Amygdala (tissue), 56 donors: ENCODE measurements around the gene CEP68.
A peak's percentile ranks its signal among the peaks of the same experiment; 100 is the strongest.

Experiments
- DNase-seq, 56 donors: peaks; one replicate each; lab custom pipeline; 2025; lab: John Stamatoyannopoulos, UW

The CEP68 gene

DNA sequence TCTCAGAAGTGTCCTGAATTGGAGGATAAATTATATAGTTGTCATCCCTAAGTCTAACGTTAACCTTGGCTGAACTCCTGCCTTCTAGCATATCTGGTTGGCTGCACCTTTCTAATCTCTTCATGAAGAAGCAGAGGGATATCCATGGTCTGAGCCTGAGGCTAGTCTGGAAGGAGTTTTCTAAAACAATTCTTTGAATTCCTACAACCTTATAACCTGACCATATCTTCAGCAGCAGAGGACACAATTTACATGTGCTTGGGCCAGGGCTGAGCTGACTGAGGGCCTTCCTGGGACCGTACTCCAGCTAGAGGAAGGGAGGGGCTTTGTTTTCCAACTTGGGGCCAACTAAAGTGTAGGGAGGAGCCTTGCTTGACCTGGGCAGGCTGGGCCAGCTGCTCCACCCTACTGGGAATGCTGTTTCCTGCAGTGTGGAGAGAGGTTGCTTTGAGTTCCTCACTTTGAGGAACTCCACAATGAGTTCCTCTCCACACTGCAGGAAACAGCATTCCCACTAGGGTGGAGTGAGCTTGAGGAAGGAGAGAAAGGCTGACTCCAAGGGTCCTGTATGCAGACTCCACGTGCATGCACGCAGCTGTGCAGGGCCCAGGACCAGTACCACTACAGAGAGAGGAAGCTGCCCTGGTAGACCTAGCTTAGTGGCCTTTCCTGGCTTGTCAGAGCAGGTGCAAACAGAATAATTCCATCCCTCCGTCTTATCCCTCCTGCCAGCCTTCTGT is 19.6 kb downstream of the CEP68 start:
- DNase-seq = no peak

DNA sequence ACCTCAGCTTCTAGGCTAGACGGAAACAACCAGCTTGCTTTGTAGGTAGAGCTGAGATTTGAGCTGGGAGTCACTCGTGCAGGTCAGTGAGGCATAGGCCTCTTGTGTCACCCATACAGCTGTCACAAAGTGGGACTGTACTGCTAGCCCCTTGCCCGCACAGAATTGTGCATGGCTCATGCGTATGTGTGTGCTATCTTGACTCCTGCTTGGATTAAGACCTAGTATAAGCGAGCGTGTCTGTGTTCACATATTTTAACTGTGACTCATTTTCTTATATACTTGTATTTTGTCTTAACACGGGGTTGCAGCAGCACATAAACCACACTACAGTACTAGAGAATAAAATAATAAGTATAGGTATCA is 20.1 kb downstream of the CEP68 start:
- no peak for DNase-seq

DNA sequence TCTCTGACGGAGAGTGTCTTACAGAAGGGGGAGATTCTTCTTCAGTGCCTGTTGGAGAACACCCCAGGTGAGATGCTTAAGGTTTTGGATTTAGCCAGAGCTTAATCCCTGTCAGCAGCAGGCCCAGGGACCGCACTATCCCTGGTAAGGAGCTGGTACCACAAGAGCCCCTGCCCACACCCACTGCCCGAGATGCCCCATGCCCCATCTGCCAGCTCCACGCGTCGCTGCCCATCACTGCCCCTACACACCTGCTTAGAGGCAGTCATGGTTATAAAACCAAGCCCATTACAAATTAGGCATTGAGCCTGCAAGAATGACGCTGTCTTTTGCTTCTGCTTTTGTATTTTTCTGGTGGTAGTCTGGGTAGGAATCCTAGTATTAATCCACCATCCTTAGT is 21.7 kb downstream of the CEP68 start:
- no peak for DNase-seq

DNA sequence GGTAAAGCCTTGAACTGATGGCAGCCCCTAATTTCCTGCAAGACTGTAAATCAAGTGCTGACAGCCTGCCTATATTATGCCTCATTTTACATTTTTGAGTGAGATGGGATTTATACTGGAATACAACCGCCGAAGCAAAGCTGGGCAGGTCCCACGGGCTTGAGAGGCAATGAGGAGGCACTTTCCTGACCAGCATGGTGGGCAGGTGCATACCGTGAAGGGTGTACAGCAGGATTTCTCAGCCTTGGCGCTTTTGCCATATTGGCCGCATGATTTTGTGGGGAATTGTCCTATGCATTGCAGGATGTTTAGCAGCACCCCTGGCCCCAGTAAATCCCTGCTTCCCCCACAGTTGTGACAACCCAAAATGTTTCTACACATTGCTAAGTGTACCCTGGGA is 22.8 kb downstream of the CEP68 start:
- no peak for DNase-seq

DNA sequence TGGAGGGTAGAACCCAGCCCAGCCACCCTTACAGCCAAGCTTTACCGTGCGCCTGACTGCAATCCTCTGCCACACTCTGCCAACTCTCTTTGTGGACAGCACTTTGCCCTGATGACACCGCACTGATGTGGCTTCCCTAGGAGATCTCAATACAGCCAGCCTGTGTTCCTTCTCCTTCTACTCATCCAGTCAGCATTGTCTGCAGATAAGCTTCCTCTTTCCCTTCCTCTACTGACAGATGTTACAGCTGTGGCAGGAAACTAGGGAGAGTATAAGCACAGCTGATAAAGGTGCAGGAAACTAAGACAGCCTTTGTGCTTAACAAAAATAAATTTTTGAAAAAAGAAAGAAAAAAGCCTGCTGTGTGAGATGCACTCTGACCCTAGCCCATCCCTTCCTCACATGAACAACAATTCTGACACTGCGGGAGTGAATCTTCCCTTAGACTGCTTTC is 25.0 kb downstream of the CEP68 start:
- peak in 5 of 56 donors; percentile 12 to 54 (median 23) for DNase-seq

DNA sequence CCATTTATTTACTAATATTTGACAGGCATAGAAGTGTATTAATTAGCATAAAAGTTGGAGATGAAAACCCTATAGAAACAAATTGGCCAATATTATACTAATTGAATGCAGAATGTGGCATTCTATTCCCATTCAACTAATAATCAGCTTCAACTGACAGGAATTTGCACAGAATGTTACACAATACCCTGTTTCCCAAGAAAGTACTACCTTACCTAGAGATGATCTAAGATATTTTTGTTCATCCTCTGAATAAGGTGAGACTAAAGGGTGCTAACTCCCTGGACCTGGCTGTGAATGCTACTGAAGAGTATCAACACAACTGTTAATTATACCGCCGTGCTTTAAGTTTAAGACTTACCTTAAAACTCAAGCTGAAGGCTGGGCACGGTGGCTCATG is 28.9 kb downstream of the CEP68 start:
- no peak for DNase-seq

DNA sequence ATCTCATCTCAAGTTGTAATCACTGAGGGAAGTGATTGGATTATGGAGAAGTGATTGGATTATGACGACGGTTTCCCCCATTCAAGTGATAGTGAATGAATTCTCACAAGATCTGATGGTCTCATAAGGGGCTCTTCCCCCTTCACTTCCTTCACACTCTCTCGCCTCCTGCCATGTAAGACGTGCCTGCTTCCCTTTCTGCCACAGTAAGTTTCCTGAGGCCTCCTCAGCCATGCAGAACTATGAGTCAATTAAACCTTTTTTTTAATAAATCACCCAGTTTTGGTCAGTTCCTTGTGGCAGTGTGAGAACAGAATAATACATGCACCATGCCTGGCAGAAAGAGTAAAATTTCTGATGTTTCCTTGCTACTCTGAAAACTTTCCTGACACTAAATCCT is 36.6 kb downstream of the CEP68 start:
- DNase-seq = no peak

DNA sequence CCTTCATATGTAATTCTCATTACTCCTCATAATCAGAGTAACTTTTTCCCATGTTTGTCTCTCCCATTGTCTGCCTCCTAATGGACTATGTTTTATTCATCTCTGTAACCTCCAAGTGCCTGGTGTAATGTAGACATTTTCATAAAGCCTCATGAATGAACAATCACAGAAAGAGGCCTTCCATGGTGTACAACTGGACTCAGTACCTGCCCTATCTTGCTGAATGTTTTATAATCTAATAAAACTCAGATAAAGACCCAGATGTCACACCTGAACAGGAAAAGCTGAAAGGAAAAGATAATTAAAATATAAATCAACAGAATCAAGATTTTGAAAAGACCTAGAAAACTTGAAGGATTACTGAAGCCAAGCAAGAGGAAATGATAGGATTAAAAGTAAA is 37.0 kb downstream of the CEP68 start:
- DNase-seq = no peak

DNA sequence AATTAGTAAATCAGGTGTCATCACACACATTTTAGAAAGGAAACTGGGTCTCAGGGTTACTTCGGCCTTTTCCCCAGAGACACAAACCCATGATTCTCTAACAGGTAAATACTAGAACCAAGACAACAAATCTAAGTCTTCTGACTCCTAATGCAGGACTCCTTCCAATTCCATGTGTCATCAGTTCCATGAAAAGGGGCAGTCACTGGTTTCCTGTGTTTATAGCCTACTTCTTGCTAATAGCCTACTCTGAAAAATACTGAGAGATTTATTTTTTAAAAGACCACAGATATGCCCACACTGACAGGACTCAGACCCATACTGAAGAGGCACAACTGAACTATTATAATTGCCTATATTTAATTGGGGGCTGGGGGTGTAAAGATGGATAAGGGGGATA is 40.7 kb downstream of the CEP68 start:
- DNase-seq = no peak

DNA sequence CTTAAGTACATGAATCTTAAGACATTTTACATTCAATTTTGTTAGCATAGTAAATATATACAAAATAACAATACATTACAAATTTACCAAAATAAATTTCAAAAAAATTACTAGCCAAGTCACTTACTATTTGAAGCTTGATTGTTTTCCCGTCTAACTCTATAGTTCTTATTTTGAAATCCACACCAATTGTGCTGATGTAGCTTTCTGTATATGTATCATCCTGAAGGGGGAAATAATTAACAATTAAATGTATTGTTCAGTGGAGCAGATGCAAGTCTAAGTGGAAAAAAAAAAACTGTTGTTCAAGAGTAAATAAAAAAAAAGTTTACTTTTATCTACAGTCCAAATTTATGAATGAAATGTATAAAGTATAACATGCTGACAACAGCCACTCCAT is 41.6 kb downstream of the CEP68 start:
- DNase-seq = no peak

DNA sequence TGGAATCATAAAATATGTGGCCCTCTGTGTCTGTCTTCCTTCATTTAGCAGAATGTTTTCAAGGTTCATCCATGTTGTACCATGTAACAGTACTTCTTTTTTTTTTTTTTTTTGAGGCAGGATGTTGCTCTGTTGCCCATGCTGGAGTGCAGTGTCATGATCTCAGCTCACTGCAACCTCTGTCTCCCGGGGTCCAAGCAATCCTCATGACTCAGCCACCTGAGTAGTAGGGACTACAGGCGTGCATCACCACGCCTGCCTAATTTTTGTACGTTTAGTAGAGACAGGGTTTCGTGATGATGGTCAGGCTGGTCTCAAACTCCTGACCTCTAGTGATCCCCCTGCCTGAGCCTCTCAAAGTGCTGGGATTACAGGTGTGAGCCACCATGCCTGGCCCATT is 42.5 kb downstream of the CEP68 start:
- DNase-seq = no peak

DNA sequence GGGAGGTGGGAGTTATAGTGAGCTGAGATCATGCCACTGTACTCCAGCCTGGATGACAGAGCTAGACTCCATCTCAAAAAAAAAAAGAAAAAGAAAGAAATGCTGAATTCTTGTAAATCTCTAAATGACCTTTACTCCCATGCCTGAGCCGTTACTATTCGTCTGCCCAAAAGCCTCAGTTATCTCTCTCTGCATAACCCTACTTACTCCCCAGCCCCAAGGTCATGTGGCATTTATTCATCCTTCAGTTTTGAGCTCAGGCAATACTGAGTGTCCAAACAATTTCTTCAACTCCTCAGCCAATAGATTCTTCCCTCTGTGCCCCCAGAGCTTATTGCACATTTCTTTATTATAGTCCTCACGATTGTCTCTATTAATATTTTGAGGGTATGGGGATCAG is 44.9 kb downstream of the CEP68 start:
- no peak for DNase-seq

DNA sequence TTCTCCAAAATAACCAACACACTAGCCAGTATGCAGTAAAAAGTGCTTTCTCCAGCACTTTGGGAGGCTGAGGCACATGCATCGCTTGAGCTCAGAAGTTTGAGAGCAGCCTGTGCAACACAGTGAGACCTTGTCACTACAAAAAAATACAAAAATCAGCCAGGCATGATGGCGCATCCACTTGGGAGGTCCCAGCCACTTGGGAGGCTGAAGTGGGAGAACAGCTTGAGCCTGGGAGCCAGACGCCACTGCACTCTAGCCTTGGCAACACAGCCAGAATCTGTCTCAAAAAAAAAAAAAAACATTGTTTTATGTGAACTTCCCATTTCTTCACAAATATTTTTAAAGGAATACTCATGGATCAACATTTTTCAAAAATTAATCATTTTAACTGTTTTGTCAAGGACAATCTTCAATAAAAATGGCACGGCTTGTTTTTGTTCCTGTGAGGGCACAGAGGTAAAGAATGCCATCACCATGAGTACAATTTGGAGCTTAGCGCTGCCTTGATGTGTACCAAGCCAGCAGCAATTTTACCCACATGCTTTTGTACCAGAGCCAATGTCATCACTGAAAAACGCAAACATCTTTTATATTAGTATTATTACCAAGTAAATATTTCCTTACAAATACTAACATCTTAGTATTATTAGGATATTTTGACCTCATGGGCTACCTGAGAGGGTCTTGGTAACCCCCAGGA is 46.9 kb downstream of the CEP68 start:
- peak in 4 of 56 donors; percentile 4 to 11 (median 8) for DNase-seq

DNA sequence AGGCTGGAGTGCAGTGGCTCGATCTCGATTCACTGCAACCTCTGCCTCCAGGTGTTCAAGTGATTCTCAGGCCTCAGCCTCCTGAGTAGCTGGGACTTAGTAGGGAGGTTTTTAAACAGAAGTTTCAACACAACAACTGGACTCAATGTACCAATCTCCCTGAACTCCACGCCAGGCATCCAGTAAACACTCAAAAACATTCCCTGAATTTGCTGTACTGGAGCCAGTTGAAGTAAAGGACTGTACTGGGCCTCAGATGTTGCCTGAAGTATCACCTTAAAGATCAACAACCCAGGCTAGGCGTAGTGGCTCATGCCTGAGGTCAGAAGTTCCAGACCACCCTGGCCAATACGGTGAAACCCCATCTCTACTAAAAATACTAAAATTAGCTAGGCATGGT is 51.3 kb downstream of the CEP68 start:
- no peak for DNase-seq

DNA sequence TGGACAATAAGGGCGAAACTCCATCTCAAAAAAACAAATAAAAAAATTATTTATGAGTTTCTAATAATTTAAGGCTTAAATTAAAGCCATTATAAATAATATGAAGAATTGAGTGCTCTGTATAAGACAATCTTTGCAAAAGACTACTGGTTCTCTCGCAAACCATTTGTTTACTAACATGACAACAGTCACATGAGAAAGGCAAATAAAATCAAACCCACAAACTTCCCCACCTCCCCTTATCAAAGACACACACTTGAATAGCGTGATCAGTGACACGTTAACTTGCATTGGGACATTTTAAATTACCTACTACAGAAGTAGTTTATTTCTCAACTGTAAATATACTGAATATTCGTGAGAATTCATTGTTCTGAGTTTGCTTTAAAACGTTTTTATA is 52.6 kb downstream of the CEP68 start:
- no peak for DNase-seq

DNA sequence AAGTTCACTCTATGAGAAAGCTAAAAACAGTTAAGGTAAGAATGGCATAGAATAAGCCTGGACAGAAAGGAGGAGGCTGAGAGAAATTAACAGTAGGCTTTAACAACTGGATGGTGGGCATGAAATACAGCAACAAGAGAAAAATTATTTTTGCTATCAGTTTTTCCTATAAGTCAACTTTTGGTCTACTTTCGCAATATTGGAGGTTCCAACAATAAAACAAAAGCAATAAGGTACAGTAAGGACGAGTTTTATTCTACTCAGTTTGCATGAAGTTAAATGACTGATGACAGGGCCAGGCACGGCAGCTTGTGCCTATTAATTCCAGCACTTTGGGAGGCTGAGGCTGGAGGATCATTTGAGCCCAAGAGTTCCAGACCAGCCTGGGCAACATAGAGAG is 56.4 kb downstream of the CEP68 start:
- no peak for DNase-seq

DNA sequence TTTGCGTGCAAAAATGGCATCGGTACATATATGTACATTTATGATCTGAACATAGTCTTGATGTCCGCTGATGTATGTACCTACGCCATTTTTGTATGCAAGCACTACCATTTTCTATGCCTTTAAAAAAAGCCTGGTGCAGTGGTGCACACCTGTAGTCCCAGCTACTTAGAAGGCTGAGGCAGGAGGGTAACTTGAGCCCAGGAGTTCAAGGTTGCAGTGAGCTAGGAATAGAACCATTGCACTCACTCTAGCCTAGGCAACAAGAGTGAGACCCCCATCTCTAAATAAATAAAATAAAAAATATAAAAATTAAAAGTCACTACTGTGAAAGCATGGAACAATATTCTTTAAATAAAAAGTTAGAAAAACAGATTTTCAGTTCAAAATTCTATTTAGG is 57.0 kb downstream of the CEP68 start:
- no peak for DNase-seq

DNA sequence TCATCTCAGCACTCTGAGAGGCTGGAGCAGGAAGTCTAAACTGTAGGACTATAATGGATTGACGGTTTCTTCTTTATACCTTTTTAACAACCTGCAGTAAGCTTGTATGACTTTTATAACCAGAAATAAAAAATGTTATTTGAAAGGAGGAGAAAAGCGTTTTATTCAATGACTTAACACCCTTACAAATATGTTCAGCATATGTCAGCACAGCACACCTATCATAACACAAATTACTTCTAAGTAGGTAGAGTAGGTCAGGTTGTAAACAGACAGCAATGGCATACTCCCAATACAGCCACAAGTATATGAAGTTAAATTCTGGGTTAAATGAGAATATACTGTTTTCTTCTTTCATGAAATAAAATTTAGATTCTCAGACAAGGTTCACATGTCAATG is 57.6 kb downstream of the CEP68 start:
- no peak for DNase-seq

DNA sequence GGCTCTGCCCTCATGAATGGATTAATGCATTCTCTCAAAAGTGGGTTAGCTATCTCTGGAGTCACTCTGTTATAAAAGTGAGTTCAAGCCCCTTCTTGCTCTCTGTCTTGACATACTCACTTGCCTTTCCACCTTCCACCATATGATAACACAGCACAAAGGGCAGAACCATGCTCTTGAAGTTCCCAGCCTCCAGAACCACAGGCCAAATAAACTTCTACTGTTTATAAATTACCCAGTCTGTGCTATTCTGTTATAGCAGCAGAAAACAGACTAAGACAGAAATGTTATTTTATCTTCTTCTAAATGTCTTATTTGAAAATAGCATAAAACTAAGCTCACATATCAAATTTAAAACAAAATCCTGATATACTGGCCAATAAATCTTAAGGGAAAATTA is 58.7 kb downstream of the CEP68 start:
- no peak for DNase-seq

DNA sequence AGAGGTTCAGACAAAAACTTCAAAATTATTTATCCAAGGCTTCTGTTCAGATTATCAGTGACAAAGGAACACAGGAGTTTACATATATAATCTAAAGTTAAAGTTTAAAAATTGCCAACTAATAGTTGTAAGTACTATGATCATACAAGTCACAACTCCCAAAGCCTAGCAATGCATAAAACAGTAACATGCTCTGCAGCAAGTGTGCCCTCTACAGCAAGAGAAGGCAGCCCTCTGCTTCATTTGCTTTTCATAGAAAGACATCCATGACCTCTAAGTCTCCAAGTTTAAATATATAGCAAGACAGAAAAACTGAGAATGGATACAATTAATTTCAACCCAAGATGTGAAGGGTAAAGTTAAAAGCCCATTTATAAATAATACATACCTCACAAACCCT is 60.4 kb downstream of the CEP68 start:
- no peak for DNase-seq

DNA sequence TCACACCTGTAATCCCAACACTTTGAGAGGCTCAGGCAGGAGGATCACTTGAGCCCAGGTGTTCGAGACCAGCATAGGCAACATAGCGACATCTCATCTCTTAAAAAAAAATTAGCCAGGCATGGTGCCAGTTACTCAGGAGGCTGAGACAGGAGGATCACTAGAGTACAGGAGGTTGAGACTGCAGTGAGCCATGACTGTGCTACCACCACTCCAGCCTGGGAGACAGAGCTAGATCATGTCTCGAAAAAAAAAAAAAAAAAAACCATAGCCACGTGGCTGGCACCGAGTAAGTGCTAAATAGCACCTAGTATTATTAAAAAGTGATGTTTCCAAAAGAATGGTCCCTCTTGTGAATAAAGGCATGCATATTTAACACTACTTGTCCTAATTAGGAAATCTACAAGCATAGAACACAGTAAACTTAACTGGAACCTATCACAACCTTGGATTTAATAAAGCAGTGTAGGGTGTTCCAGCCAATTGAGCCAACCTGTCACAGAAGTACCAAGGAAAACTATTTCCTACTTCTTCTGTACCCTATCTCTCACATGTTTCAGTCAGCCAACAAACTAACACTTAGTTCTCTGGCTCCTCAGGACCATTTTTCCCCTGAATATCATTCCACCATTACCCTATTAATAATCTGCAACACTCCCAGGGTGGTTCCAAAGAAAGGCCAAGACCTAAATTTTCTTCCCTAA is 64.9 kb downstream of the CEP68 start:
- no peak for DNase-seq

DNA sequence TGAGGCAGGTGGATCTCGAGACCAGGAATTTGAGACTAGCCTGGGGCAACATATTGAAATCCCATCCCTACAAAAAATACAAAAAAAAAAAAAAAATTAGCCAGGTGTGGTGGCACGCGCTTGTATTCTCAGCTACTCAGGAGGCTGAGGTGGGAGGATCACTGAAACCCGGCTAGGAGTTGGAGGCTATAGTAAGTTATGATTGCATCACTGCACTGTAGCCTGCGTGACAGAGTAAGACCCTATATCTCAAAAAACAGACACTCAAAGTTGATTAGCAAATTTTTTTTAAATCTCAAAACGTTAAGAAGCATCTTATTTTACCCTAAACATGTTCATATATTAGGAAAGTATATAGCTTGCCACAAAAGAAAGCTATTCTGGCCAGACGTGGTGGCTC is 66.1 kb downstream of the CEP68 start:
- no peak for DNase-seq
